MCF 10A (cell line): ENCODE measurements around the gene CALHM1. TPM values are rescaled to one million over a fixed set of nuclear protein-coding genes. Genes with fewer than 3 reads are reported as not detected.

ENCODE experiments used
- BruUV-seq: library from RNA; stranded (reverse); fragments of 400-500 nt; replicated peaks from 2 replicates; lab custom pipeline; 2021; lab: Mats Ljungman, UMichigan
- CTCF ChIA-PET: fragments of 300-600 bp; sonication (Branson Sonifier 250); formaldehyde crosslinking; extraction: SDS; loops from one replicate; lab custom pipeline; 2021; ENCODE audit warnings: antibody characterized with exemption, inconsistent platforms; lab: Yijun Ruan, JAX
- POLR2A ChIA-PET: fragments of 300-600, 350-650 bp; sonication (Branson Sonifier 250); formaldehyde crosslinking; extraction: SDS; loops from one replicate; lab custom pipeline; 2020; ENCODE audit warnings: antibody characterized with exemption, inconsistent platforms; lab: Yijun Ruan, JAX
- DNase-seq: peaks from one replicate; pipeline ENCODE4 v3.0.0-alpha.2; 2018; ENCODE audit not compliant: unreplicated experiment
- H3K27ac Mint-ChIP-seq: one replicate; pipeline ENCODE4 v1.8.0; 2022; ENCODE audit warnings: mild to moderate bottlenecking, low read depth, mixed read lengths; ENCODE audit not compliant: unreplicated experiment
- H3K27me3 Mint-ChIP-seq: one replicate; pipeline ENCODE4 v1.8.0; 2022; ENCODE audit warnings: mixed read lengths; ENCODE audit not compliant: insufficient read depth, unreplicated experiment
- H3K36me3 Mint-ChIP-seq: one replicate; pipeline ENCODE4 v1.8.0; 2022; ENCODE audit warnings: mild to moderate bottlenecking, moderate library complexity, mixed read lengths; ENCODE audit not compliant: insufficient read depth, unreplicated experiment
- H3K4me1 Mint-ChIP-seq: one replicate; pipeline ENCODE4 v1.8.0; 2022; ENCODE audit warnings: mixed read lengths; ENCODE audit not compliant: insufficient read depth, unreplicated experiment
- H3K4me3 Mint-ChIP-seq: one replicate; pipeline ENCODE4 v1.8.0; 2022; ENCODE audit warnings: mild to moderate bottlenecking, moderate library complexity, mixed read lengths; ENCODE audit not compliant: unreplicated experiment
- H3K9me3 Mint-ChIP-seq: one replicate; pipeline ENCODE4 v1.8.0; 2022; ENCODE audit warnings: mixed read lengths; ENCODE audit not compliant: unreplicated experiment
- CTCF ChIP-seq: fragments of 200-600 bp; IDR thresholded peaks from one replicate; pipeline ENCODE4 v1.8.0; 2022; ENCODE audit warnings: antibody characterized with exemption, mild to moderate bottlenecking; ENCODE audit not compliant: unreplicated experiment
- intact Hi-C: fragments of 100-400 bp; cut with micrococcal nuclease; formaldehyde crosslinking; loops from 2 replicates; pipeline ENCODE4 v1.14.1; 2022
- total RNA-seq: library from RNA; stranded (reverse); gene quantifications from 2 replicates; pipeline ENCODE4 v1.2.3, GENCODE V29; 2022

CALHM1 gene
- total RNA-seq, 1 experiment from 2014 or later: not detected

GRCh38 chr10:103495321-103495720, 36.6 kb upstream of the CALHM1 start:
- H3K4me1 Mint-ChIP-seq: peaks cover 23% of the 10 kb centered on the region
- no peaks in the 10 kb centered on the region for H3K9me3 Mint-ChIP-seq
- intact Hi-C loops: no loop called here
- no peak for DNase-seq
- H3K4me3 Mint-ChIP-seq: peak overlapping the region; percentile 42
- no peaks in the 10 kb centered on the region for H3K36me3 Mint-ChIP-seq
- H3K27ac Mint-ChIP-seq: no peak overlapping the region
- ChIA-PET CTCF (interaction anchor here (0.5 to 0.6 kb wide), 2 partner anchors 54 to 337 kb away, joined by 3 to 4 read pairs; no protein-coding TSS in a partner anchor), POLR2A (no interaction called here)
- BruUV-seq: no TSS peak
- no peak for TF ChIP-seq CTCF
- peaks cover 51% of the 10 kb centered on the region for H3K27me3 Mint-ChIP-seq

DNA sequence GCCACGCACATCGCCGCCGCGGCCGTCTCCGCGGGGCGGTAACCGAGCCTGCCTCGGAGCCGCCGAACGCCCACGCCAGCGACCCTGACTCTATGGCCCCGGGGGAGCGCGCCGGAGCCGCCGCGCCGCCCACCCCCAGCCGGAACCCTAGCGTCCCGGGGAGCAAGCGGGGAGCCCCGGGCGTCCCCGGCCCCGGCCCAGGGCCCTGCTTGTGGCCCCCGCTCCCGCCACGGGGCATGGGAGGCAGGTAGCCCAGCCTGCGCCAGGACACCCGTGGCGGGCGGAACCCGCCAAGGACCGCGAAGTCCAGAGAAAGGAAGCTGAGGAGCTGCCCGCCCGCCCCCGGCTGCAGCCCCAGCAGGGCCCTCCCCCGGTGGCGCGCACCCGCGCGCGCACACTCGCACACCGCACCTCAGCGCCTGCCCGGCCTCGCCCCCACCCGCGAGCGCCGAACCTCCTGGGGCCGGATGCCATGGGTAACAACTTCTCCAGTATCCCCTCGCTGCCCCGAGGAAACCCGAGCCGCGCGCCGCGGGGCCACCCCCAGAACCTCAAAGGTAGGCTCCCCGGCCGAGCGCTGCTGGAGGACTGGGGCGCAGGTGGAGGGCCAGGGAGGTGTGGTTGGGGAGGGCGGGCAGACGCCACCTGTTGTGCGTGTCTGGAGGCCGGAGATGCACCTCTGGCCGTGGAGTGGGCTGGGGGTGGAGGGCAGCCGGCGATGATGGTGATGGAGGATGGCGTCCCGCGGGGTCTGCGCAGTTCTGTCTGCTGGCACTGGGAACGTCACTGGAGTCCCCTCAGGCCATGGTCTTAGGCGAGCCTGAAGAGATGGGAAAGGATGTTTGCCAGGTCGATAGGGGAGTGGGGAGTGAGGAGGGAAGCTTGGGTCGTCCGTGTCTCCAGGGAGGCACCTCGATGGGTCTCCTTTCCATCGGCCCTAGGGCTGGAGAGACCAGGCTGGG, 35.5 kb upstream of the CALHM1 start:
- peak overlapping the region; percentile 64 for H3K4me3 Mint-ChIP-seq
- peaks cover 25% of the 10 kb centered on the region for H3K4me1 Mint-ChIP-seq
- intact Hi-C loops: no loop called here
- CTCF ChIA-PET: interaction anchor here (0.6 to 1.1 kb wide), 2 partner anchors 70 to 192 kb away, joined by 3 read pairs; no protein-coding TSS in a partner anchor
- no peak overlapping the region for H3K27ac Mint-ChIP-seq
- TF ChIP-seq CTCF: no peak
- no peak for DNase-seq
- H3K9me3 Mint-ChIP-seq: no peaks in the 10 kb centered on the region
- POLR2A ChIA-PET: interaction anchor here (0.6 to 1.5 kb wide), 2 partner anchors 98 to 852 kb away, joined by 3 to 4 read pairs; partner anchors contain the start of genes ATP5MK and PDCD11
- H3K36me3 Mint-ChIP-seq: no peaks in the 10 kb centered on the region
- peaks cover 40% of the 10 kb centered on the region for H3K27me3 Mint-ChIP-seq
- BruUV-seq: no TSS peak

- no peak within 1 kb of the TSS for H3K27ac Mint-ChIP-seq
- H3K4me3 Mint-ChIP-seq: peak within 1 kb of the TSS; percentile 64
- peaks cover 33% of the 10 kb centered on the region for H3K27me3 Mint-ChIP-seq
- POLR2A ChIA-PET: interaction anchor here (0.6 to 1.5 kb wide), 3 partner anchors 97 to 852 kb away, joined by 3 to 4 read pairs (median 3); partner anchors contain the start of genes ATP5MK and PDCD11
- no TSS peak for BruUV-seq
- CTCF ChIA-PET: interaction anchor here (1.1 to 1.7 kb wide), 3 partner anchors 77 to 192 kb away, joined by 3 to 5 read pairs (median 3); no protein-coding TSS in a partner anchor
- peaks cover 25% of the 10 kb centered on the region for H3K4me1 Mint-ChIP-seq
- no peaks in the 10 kb centered on the region for H3K9me3 Mint-ChIP-seq
- no peak for TF ChIP-seq CTCF
- DNase-seq: no peak
- intact Hi-C loops: no loop called here
- no peaks in the 10 kb centered on the region for H3K36me3 Mint-ChIP-seq
Measured at GRCh38 chr10:103493362-103493915, 34.7 kb upstream of the CALHM1 start, which contains the start of gene NEURL1. Gene NEURL1, plus strand, starts transcription at chr10:103493705. Its CDS starts 683 bp downstream, at chr10:103494388.
